Measurements from ENCODE around the gene RGS3. TPM values are rescaled to one million over a fixed set of nuclear protein-coding genes. Genes with fewer than 3 reads are reported as not detected.

RGS3 gene
- polyA plus RNA-seq, 1 donor: 33.0 TPM

DNA sequence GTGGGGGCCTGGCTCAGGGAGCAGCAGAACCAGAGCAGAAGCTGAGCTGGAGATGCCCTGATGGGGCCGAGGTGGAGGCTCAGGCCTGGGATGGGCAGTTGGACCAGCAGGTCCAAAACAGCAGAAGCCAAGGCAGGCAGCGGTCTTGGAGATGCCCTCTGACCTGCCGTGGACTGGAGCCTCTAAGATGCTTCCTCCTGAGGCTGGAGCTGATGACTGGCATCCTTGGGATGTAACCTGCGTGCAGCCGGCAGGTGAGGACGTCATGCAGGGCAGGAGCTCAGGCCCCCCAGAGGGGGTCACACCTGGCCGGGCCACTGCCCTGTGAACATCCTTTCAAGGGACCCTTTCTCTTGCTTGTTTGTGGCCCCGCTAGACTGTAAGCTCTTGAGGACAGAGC, 162.0 kb downstream of the RGS3 start:
- WGBS (ENCODE audit: insufficient coverage, low lambda C conversion rate): no CpG with 5 or more reads among the region's 8 CpGs
- H3K27ac ChIP-seq (ENCODE audit: low read length): no peak overlapping the region

DNA sequence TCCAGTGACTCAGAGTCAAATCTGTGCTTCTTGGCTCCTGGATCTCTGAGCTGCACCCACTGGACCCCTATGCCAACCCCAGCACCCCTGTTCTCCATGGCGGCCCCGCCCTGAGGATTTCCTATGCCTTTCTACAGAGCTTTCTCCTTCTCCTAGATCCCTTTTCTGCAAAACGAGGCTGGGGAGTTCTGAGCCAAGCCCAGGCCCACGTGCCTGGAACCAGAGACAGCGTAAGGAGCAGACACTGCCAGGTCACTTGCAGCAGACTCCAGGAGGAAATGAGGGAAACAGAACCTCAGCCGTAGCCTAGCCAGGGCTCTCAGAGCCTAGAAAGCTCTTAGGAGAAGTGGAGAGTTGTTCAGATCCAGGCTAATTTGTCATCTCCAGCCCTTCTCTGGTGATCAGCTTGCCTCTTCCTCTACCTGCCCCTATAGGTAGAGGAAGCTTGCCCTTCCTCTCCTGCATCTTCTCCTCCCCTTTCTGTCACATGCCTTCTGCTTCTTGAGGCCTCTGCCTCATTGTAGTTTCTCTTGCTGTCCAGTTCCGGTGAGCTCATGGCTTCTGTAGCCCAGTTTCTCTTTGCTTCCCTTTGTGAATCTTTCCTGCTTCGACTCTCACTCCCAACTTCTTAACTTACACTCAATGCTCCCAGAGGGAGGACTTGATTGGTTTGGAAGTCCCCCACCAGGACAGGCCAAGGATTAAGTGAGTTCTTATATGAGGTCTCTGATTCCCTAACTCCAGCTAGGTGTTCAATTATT, 163.4 kb downstream of the RGS3 start:
- 80% methylated on average over 1 of the region's 8 CpGs for WGBS (ENCODE audit: insufficient coverage, low lambda C conversion rate)
- H3K36me3 ChIP-seq (ENCODE audit: control insufficient read depth, insufficient read depth, low read length): no peaks in the 10 kb centered on the region
- peak in 1 of 2 donors; percentile 35 for DNase-seq

More for the DNA sequence above, 162.0 kb downstream of the RGS3 start:
- Histone ChIP-seq H3K27me3 (ENCODE audit: control insufficient read depth, insufficient read depth, low read length) (no peaks in the 10 kb centered on the region), H3K4me1 (ENCODE audit: control insufficient read depth, insufficient read depth, low read length) (peaks cover 31% of the 10 kb centered on the region), H3K4me3 (ENCODE audit: low read length) (no peak overlapping the region), H3K36me3 (ENCODE audit: control insufficient read depth, insufficient read depth, low read length) (no peaks in the 10 kb centered on the region), H3K9me3 (ENCODE audit: control insufficient read depth, low read depth, low read length) (no peaks in the 10 kb centered on the region)
- no peak for DNase-seq

DNA sequence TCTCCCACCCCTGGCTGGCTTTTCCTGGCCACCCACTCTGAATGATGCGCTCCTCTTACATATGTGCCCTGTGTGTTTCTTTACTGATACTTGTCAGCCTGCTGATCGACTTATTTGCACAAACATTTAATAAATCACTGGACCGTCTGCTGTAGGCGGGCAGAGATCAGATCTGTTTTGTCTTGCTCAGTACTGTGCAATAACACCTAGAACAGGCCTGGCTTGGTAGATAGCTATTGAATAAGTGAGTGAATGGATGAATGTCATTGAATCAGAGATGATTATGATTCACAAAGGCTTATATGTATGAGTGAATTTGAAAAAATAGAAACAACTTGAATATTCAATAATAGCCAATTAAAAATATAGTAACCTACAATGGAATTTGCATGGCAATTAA, 165.1 kb downstream of the RGS3 start:
- no CpG with 5 or more reads among the region's 4 CpGs for WGBS (ENCODE audit: insufficient coverage, low lambda C conversion rate)
- Histone ChIP-seq H3K4me3 (ENCODE audit: low read length) (no peak overlapping the region), H3K9me3 (ENCODE audit: control insufficient read depth, low read depth, low read length) (no peaks in the 10 kb centered on the region), H3K36me3 (ENCODE audit: control insufficient read depth, insufficient read depth, low read length) (no peaks in the 10 kb centered on the region), H3K27me3 (ENCODE audit: control insufficient read depth, insufficient read depth, low read length) (no peaks in the 10 kb centered on the region), H3K4me1 (ENCODE audit: control insufficient read depth, insufficient read depth, low read length) (peaks cover 2% of the 10 kb centered on the region), H3K27ac (ENCODE audit: low read length) (no peak overlapping the region)
- no peak for DNase-seq

More for the DNA sequence above, 163.4 kb downstream of the RGS3 start:
- Histone ChIP-seq H3K27ac (ENCODE audit: low read length) (no peak overlapping the region), H3K9me3 (ENCODE audit: control insufficient read depth, low read depth, low read length) (no peaks in the 10 kb centered on the region), H3K27me3 (ENCODE audit: control insufficient read depth, insufficient read depth, low read length) (no peaks in the 10 kb centered on the region), H3K4me3 (ENCODE audit: low read length) (no peak overlapping the region), H3K4me1 (ENCODE audit: control insufficient read depth, insufficient read depth, low read length) (peaks cover 18% of the 10 kb centered on the region)

DNA sequence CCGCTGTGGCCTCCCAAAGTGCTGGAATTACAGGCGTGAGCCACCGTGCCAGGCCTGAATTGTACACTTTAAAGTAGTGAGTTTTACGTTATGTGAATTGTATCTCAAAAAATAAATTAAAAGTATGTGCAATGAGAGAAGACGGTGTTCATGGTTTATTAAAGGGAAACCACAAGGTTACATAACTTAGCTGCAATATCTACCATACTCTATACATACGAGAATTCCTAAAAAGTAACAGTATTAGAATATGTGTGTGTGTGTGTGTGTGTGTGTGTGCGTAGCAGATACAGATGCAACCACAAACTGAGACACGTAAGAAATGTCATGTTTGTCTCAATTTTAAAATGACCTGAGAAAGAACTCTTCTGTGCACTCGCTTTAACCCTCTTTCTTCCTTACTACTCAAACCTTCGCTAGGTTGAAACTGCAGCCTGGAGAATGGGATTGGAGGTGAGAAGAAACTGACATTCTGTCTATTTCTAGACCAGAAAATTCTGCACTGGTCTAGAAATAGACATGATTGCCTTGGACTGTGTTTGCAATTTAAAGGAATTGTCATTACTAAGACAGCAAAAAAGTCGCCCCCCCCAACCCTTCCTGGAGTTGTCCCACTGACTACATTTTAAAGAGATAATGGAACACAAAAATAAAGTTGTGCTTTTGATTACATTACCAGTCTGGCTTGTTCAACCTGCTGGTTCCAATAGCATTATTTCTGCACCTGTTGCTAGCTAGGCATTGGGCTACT, 167.0 kb downstream of the RGS3 start:
- DNase-seq: no peak
- no peaks in the 10 kb centered on the region for H3K9me3 ChIP-seq (ENCODE audit: control insufficient read depth, low read depth, low read length)
- no peak overlapping the region for H3K4me3 ChIP-seq (ENCODE audit: low read length)
- no peak overlapping the region for H3K27ac ChIP-seq (ENCODE audit: low read length)
- WGBS (ENCODE audit: insufficient coverage, low lambda C conversion rate): 81% methylated on average over 5 of the region's 11 CpGs
- H3K27me3 ChIP-seq (ENCODE audit: control insufficient read depth, insufficient read depth, low read length): no peaks in the 10 kb centered on the region
- H3K36me3 ChIP-seq (ENCODE audit: control insufficient read depth, insufficient read depth, low read length): no peaks in the 10 kb centered on the region
- H3K4me1 ChIP-seq (ENCODE audit: control insufficient read depth, insufficient read depth, low read length): no peaks in the 10 kb centered on the region

DNA sequence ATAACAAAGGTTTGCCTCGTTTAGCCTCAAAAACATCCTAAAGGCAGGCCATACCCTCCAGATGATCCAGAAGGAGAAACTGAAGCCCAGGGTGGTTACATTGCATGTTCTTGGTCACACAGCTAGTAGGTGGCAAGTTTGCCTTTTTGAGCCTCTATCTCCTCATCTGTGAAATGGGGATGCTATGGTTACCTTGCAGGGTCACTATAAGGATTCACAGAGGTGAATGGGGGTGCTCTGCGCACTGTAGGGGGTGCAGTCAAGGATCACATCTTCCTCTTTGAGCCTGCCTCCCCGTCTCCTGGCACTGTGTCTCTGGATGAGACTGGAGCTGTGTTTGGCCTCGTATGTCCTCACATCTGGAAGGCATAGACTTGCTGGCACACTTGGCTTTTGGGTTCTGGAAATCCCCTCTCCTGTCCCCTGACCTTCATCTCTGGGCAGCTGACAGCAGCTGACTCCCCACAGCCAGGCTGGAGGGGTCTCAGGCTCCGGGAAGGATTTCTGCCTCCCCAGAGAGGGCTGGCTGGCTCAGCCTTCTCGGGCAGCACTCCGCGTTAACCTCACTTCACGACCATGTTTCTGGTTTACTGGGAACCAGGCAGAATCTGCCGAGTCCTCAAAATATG, 167.7 kb downstream of the RGS3 start:
- no peaks in the 10 kb centered on the region for H3K27me3 ChIP-seq (ENCODE audit: control insufficient read depth, insufficient read depth, low read length)
- no CpG with 5 or more reads among the region's 10 CpGs for WGBS (ENCODE audit: insufficient coverage, low lambda C conversion rate)
- DNase-seq: no peak

DNA sequence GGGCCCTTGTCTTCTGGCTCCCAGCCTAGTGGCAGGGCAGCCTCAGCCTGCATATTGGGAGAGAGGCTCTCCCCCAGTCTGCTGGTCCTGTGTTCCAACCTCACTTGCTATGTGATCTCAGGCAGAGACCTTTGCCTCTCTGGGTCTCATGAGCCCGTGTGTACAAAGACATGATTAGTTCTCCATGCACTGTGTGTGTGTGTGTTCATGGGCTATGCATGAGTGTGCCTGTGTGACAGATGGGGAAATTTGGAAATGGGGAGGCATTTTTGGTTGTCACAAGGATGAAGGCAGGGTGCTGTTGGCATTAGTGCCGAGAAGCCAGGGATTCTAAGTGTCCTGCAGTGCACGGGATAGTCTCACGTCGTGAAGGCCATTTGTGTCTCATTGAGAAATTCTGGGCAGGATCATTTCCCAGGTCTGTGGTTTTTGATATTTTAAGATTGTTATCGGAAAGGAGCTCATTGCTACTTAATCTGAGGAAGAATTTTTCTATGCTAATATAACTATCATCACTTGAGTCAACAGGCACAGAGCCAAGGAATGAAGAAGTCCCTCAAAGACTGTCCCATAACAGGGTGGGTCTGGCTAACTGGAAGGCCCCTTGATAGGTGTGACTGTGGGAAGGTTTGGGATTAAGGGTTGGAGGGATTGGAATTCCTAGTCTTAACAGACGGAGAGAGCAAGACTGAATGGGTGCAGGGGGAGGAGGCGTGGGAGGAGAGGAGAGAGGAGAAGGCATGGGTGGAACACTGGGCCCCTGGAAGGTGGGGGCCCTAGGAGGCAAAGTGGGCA, 168.5 kb downstream of the RGS3 start:
- no peaks in the 10 kb centered on the region for H3K36me3 ChIP-seq (ENCODE audit: control insufficient read depth, insufficient read depth, low read length)
- no peak for DNase-seq
- H3K27ac ChIP-seq (ENCODE audit: low read length): no peak overlapping the region
- WGBS (ENCODE audit: insufficient coverage, low lambda C conversion rate): 92% methylated on average over 2 of the region's 8 CpGs
- no peaks in the 10 kb centered on the region for H3K27me3 ChIP-seq (ENCODE audit: control insufficient read depth, insufficient read depth, low read length)
- H3K9me3 ChIP-seq (ENCODE audit: control insufficient read depth, low read depth, low read length): no peaks in the 10 kb centered on the region
- H3K4me3 ChIP-seq (ENCODE audit: low read length): no peak overlapping the region
- H3K4me1 ChIP-seq (ENCODE audit: control insufficient read depth, insufficient read depth, low read length): no peaks in the 10 kb centered on the region

More for the DNA sequence above, 167.7 kb downstream of the RGS3 start:
- H3K27ac ChIP-seq (ENCODE audit: low read length): no peak overlapping the region
- no peaks in the 10 kb centered on the region for H3K36me3 ChIP-seq (ENCODE audit: control insufficient read depth, insufficient read depth, low read length)
- no peaks in the 10 kb centered on the region for H3K9me3 ChIP-seq (ENCODE audit: control insufficient read depth, low read depth, low read length)
- no peak overlapping the region for H3K4me3 ChIP-seq (ENCODE audit: low read length)
- H3K4me1 ChIP-seq (ENCODE audit: control insufficient read depth, insufficient read depth, low read length): no peaks in the 10 kb centered on the region

DNA sequence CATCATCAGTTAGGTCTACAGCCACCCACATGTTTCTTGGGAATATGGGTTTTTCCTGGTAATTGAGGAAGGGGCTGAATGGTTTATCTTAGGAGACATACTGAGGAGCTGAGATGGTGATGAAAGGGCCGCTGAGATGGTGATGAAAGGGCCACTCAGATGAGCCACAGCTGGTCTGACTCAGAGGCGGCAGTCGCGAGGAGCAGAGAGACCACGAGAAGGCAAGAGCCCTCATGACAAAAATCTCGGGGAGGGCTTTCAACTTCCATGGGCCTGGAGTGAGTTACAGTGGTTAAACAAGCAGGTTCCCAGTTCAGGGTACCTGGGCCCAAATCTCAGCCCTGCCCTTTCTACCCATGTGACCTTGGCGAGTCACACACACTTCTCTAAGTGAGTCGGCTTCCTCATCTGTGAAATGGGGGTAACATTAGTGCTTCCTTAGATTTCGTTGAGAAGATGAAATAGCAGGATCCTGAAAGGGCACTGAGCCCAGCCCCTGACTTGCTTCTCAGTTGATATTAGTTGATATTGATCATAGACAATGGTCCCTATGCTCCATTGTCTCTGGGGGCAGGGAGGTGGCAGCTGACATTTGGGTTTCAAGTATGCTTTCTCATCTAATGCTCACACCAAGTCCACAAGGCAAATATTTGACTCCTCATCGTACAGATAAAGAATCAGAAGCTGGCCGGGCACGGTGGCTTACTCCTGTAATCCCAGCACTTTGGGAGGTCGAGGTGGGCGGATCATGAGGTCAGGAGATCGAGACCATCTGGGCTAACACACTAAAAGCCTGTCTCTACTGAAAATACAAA, 169.5 kb downstream of the RGS3 start:
- DNase-seq: no peak
- Histone ChIP-seq H3K27ac (ENCODE audit: low read length) (no peak overlapping the region), H3K36me3 (ENCODE audit: control insufficient read depth, insufficient read depth, low read length) (no peaks in the 10 kb centered on the region), H3K9me3 (ENCODE audit: control insufficient read depth, low read depth, low read length) (no peaks in the 10 kb centered on the region), H3K27me3 (ENCODE audit: control insufficient read depth, insufficient read depth, low read length) (no peaks in the 10 kb centered on the region), H3K4me3 (ENCODE audit: low read length) (no peak overlapping the region), H3K4me1 (ENCODE audit: control insufficient read depth, insufficient read depth, low read length) (no peaks in the 10 kb centered on the region)
- 80% methylated on average over 1 of the region's 15 CpGs for WGBS (ENCODE audit: insufficient coverage, low lambda C conversion rate)

DNA sequence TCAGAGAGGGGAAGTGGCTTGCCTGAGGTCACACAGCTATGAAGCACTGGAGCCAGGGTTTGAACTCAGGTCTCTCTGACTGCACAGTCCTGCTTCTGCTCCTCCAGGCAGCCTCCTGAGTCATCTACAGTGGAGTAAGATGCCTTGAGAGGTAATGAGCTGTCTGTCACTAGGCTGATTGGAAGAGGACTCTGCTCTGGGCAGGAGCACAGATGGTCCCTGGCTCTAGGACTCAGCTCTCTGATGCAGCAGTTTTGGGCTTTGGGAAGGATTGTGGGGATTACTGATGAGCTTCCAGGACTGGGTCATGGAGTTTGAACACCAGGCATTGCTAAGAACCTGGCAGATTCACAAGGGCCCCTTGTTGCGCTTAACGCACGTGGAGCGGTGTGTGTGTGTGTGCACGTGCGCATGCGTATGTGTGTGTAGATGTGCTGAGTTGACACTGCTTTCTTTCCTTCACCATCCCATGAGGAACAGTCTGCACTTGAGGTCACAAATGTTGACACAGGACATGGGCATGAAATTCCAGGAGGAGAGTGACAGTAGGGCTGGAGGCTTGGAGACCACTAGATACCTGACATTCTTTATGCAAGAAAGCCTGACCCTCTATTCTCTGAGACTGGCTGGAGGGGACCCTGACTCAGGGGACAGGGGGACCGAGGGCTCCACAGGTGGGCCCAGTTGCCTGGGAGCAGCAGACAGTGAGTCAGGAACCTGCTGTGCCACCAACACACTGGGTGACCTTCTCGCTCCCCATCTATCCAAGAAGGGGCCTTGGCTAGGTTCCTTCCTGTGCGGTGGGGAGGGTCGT, 170.5 kb downstream of the RGS3 start:
- WGBS (ENCODE audit: insufficient coverage, low lambda C conversion rate): no CpG with 5 or more reads among the region's 11 CpGs
- Histone ChIP-seq H3K9me3 (ENCODE audit: control insufficient read depth, low read depth, low read length) (no peaks in the 10 kb centered on the region), H3K27me3 (ENCODE audit: control insufficient read depth, insufficient read depth, low read length) (no peaks in the 10 kb centered on the region), H3K27ac (ENCODE audit: low read length) (no peak overlapping the region), H3K4me1 (ENCODE audit: control insufficient read depth, insufficient read depth, low read length) (no peaks in the 10 kb centered on the region), H3K36me3 (ENCODE audit: control insufficient read depth, insufficient read depth, low read length) (no peaks in the 10 kb centered on the region), H3K4me3 (ENCODE audit: low read length) (no peak overlapping the region)
- DNase-seq: no peak
